Upper lobe of left lung (tissue), 6 donors: ENCODE data around the gene EIPR1. TPM values are rescaled to one million over a fixed set of nuclear protein-coding genes. Genes with fewer than 3 reads are reported as not detected.
"Not testable (repeated sequence)": the region's sequence is repeated elsewhere in the genome, so short reads cannot be mapped to it uniquely, and the experiment has no call there.

Source experiments
- ATAC-seq, 2 donors: fragments of 200-7000 bp; cut with Tn5 transposase; one replicate each; pipeline ENCODE4 v1.9.1; 2022; ENCODE audit warnings: mild to moderate bottlenecking in 2 of 2, moderate library complexity in 2 of 2; ENCODE audit not compliant: low FRiP score in 2 of 2
- DNase-seq, 2 donors: peaks; one replicate each; pipeline ENCODE4 v3.0.0-alpha.2; 2019 to 2020
- H3K27ac ChIP-seq, 4 donors: fragments of 200-600 bp; sonication (generic); one replicate each; pipeline ENCODE4 v1.5.1; 2016 to 2019
- H3K27me3 ChIP-seq, 4 donors: fragments of 200-600 bp; sonication (generic); one replicate each; pipeline ENCODE4 v1.5.1; 2017 to 2019
- H3K36me3 ChIP-seq, 4 donors: fragments of 200-600 bp; sonication (generic); one replicate each; pipeline ENCODE4 v1.5.1; 2016 to 2019
- H3K4me1 ChIP-seq, 4 donors: fragments of 200-600 bp; sonication (generic); one replicate each; pipeline ENCODE4 v1.5.1; 2018 to 2019
- H3K4me3 ChIP-seq, 4 donors: fragments of 200-600 bp; sonication (generic); one replicate each; pipeline ENCODE4 v1.5.1; 2017 to 2019; ENCODE audit warnings: mild to moderate bottlenecking in 2 of 4, moderate library complexity in 1 of 4
- H3K9me3 ChIP-seq, 4 donors: fragments of 200-600 bp; sonication (generic); one replicate each; pipeline ENCODE4 v1.5.1; 2018 to 2019
- EP300 ChIP-seq, 4 donors: sonication (generic); formaldehyde crosslinking; IDR thresholded peaks; one replicate each; pipeline ENCODE4 v1.5.1; 2017; ENCODE audit warnings: antibody characterized with exemption in 4 of 4, control low read depth in 2 of 4
- POLR2A ChIP-seq, 4 donors: fragments of 450-650 bp; IDR thresholded peaks; one replicate each; pipeline ENCODE4 v1.5.1; 2016 to 2017; ENCODE audit warnings: antibody characterized with exemption in 4 of 4, mild to moderate bottlenecking in 2 of 4
- POLR2AphosphoS5 ChIP-seq, 2 donors: sonication (generic); formaldehyde crosslinking; IDR thresholded peaks; one replicate each; pipeline ENCODE4 v1.5.1; 2017; ENCODE audit warnings: antibody characterized with exemption in 2 of 2
- WGBS, 2 donors: methylation state at CpG; one replicate each; pipeline ENCODE4 v1.1.5; 2017 to 2018; 5-methylcytosine and 5-hydroxymethylcytosine counted together
- total RNA-seq, 6 donors: library from RNA; depleted of rRNA in 4 of 6; stranded (reverse); fragments of >200 nt in 4 of 6; gene quantifications; one replicate each; pipeline versions ENCODE4 v1.1.0 to v1.2.1, GENCODE V29; 2016 to 2021
- TF ChIP-seq, protein P1 (sequence below), 6 experiments: fragments of 450-650 bp in 4 of 6; fragments of 200-600 bp in 2 of 6; sonication (generic) in 2 of 6; IDR thresholded peaks; one replicate each; pipeline ENCODE4 v1.5.1; 2016 to 2019; ENCODE audit warnings: antibody characterized with exemption in 6 of 6
- donor health status: DM: no; HTN: no; CAD: no; lungs with moderate emphysema.
- donor health status: DM: no; HTN: yes; CAD: no; lungs with severe emphysema.

The EIPR1 gene
- total RNA-seq, 6 donors from 2014 or later: 17.6 to 39.8 (median 23.6) TPM

GRCh38 chr2:3368261-3368722, 9.3 kb downstream of the EIPR1 start:
- no peaks in the 10 kb centered on the region for H3K9me3 ChIP-seq
- no peak for DNase-seq
- H3K36me3 ChIP-seq: no peaks in the 10 kb centered on the region
- WGBS, 2 donors: 94% methylated on average over 4 of the region's 4 CpGs
- H3K27me3 ChIP-seq: no peaks in the 10 kb centered on the region
- TF ChIP-seq POLR2A (IDR thresholded peaks at IDR 0.05) (no peak), POLR2AphosphoS5 (IDR thresholded peaks at IDR 0.05) (no peak)
- TF ChIP-seq, protein P1, sequence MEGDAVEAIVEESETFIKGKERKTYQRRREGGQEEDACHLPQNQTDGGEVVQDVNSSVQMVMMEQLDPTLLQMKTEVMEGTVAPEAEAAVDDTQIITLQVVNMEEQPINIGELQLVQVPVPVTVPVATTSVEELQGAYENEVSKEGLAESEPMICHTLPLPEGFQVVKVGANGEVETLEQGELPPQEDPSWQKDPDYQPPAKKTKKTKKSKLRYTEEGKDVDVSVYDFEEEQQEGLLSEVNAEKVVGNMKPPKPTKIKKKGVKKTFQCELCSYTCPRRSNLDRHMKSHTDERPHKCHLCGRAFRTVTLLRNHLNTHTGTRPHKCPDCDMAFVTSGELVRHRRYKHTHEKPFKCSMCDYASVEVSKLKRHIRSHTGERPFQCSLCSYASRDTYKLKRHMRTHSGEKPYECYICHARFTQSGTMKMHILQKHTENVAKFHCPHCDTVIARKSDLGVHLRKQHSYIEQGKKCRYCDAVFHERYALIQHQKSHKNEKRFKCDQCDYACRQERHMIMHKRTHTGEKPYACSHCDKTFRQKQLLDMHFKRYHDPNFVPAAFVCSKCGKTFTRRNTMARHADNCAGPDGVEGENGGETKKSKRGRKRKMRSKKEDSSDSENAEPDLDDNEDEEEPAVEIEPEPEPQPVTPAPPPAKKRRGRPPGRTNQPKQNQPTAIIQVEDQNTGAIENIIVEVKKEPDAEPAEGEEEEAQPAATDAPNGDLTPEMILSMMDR (IDR thresholded peaks at IDR 0.05): no peak
- peaks cover 0 to 7% (median 1%) of the 10 kb centered on the region in 4 donors for H3K4me1 ChIP-seq
- ATAC-seq: no peak
- H3K4me3 ChIP-seq: no peak overlapping the region
- H3K27ac ChIP-seq: no peak overlapping the region

GRCh38 chr2:3365219-3365618, 12.4 kb downstream of the EIPR1 start:
- H3K27me3 ChIP-seq: no peaks in the 10 kb centered on the region
- TF ChIP-seq POLR2A (IDR thresholded peaks at IDR 0.05) (no peak), POLR2AphosphoS5 (IDR thresholded peaks at IDR 0.05) (no peak), EP300 (IDR thresholded peaks at IDR 0.05) (no peak)
- TF ChIP-seq, protein P1 (IDR thresholded peaks at IDR 0.05): no peak
- no peaks in the 10 kb centered on the region for H3K36me3 ChIP-seq
- no peak overlapping the region for H3K4me3 ChIP-seq
- DNase-seq: no peak
- H3K4me1 ChIP-seq: peaks cover 0 to 7% (median 1%) of the 10 kb centered on the region in 4 donors
- WGBS, 2 donors: 90 to 91% methylated on average over 5 of the region's 5 CpGs
- ATAC-seq: no peak
- H3K27ac ChIP-seq: no peak overlapping the region
- no peaks in the 10 kb centered on the region for H3K9me3 ChIP-seq

- 91 to 95% methylated on average over 17 of the region's 17 CpGs for WGBS, 2 donors
- no peaks in the 10 kb centered on the region for H3K36me3 ChIP-seq
- H3K4me3 ChIP-seq: no peak overlapping the region
- TF ChIP-seq, protein P1 (IDR thresholded peaks at IDR 0.05): no peak
- TF ChIP-seq POLR2AphosphoS5 (IDR thresholded peaks at IDR 0.05) (no peak), POLR2A (IDR thresholded peaks at IDR 0.05) (no peak), EP300 (IDR thresholded peaks at IDR 0.05) (no peak)
- no peak overlapping the region for H3K27ac ChIP-seq
- ATAC-seq: peak in 1 of 2 donors; percentile 49
- H3K4me1 ChIP-seq: peaks cover 0 to 14% (median 1%) of the 10 kb centered on the region in 4 donors
- no peak for DNase-seq
- H3K9me3 ChIP-seq: no peaks in the 10 kb centered on the region
- H3K27me3 ChIP-seq: no peaks in the 10 kb centered on the region
These were observed 15.9 kb downstream of the EIPR1 start for GRCh38 chr2:3361518-3362389.

DNA sequence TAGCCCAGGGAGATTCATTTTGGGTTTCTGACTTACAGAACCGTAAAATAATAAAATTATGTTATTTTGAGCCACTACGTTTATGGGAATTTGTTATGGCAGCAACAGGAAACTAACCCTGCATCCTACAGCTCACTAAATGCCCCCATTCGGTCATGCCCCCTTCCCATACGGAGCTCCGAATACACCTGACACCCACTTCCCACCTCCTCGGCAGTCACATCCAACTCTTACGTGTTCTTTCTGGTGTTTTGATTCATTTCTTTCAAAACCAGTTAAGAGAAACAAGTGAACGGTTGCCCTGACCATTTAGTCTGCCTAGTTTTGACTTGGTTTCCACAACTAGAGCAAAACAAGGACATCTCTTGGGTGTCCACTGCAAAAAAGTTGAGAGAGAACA, 19.7 kb downstream of the EIPR1 start:
- Histone ChIP-seq H3K27ac (no peak overlapping the region), H3K4me3 (no peak overlapping the region), H3K36me3 (peaks cover 0 to 9% (median 0%) of the 10 kb centered on the region in 4 donors), H3K4me1 (peaks cover 0 to 15% (median 4%) of the 10 kb centered on the region in 4 donors), H3K27me3 (no peaks in the 10 kb centered on the region), H3K9me3 (no peaks in the 10 kb centered on the region)
- 95 to 96% methylated on average over 8 of the region's 8 CpGs for WGBS, 2 donors
- TF ChIP-seq, protein P1 (IDR thresholded peaks at IDR 0.05): no peak
- TF ChIP-seq POLR2AphosphoS5 (IDR thresholded peaks at IDR 0.05): no peak
- no peak for TF ChIP-seq POLR2A (IDR thresholded peaks at IDR 0.05)
- TF ChIP-seq EP300 (IDR thresholded peaks at IDR 0.05): no peak
- ATAC-seq: no peak
- no peak for DNase-seq

- H3K27ac ChIP-seq: peak overlapping the region in 1 of 4 donors; percentile 23
- H3K9me3 ChIP-seq, DNase-seq, H3K4me3 ChIP-seq, H3K27me3 ChIP-seq, ATAC-seq: not testable (repeated sequence)
- H3K36me3 ChIP-seq: peaks cover 0 to 14% (median 2%) of the 10 kb centered on the region in 4 donors
- WGBS, 2 donors: 88% methylated on average over 2 of the region's 2 CpGs
- peaks cover 0 to 15% (median 4%) of the 10 kb centered on the region in 4 donors for H3K4me1 ChIP-seq
These were observed 20.2 kb downstream of the EIPR1 start for GRCh38 chr2:3357446-3357845.
